Endothelial cell (in vitro differentiated cells): Measurements from ENCODE around the gene TNS3. TPM values are rescaled to one million over a fixed set of nuclear protein-coding genes. Genes with fewer than 3 reads are reported as not detected.

Experiments used
- DNase-seq: peaks from one replicate; pipeline ENCODE4 v3.0.0; 2021; ENCODE audit warnings: low spot score
- H3K27ac Mint-ChIP-seq: one replicate; pipeline ENCODE4 v1.8.0; 2021; ENCODE audit warnings: mixed read lengths, inconsistent platforms; ENCODE audit not compliant: unreplicated experiment
- H3K27me3 Mint-ChIP-seq: one replicate; pipeline ENCODE4 v1.8.0; 2021; ENCODE audit warnings: mild to moderate bottlenecking, moderate library complexity, mixed read lengths, inconsistent platforms; ENCODE audit not compliant: unreplicated experiment
- H3K36me3 Mint-ChIP-seq: one replicate; pipeline ENCODE4 v1.8.0; 2021; ENCODE audit warnings: mild to moderate bottlenecking, low read depth, mixed read lengths, inconsistent platforms; ENCODE audit not compliant: unreplicated experiment
- H3K4me1 Mint-ChIP-seq: one replicate; pipeline ENCODE4 v1.8.0; 2021; ENCODE audit warnings: mild to moderate bottlenecking, mixed read lengths, inconsistent platforms; ENCODE audit not compliant: unreplicated experiment
- H3K4me3 Mint-ChIP-seq: one replicate; pipeline ENCODE4 v1.8.0; 2021; ENCODE audit warnings: mild to moderate bottlenecking, mixed read lengths, inconsistent platforms; ENCODE audit not compliant: unreplicated experiment
- H3K9me3 Mint-ChIP-seq: one replicate; pipeline ENCODE4 v1.8.0; 2021; ENCODE audit warnings: mixed read lengths, inconsistent platforms; ENCODE audit not compliant: unreplicated experiment
- CTCF ChIP-seq: fragments of 200-600 bp; sonication (generic); IDR thresholded peaks from one replicate; pipeline ENCODE4 v1.5.0; 2021; ENCODE audit warnings: antibody characterized with exemption; ENCODE audit not compliant: unreplicated experiment
- total RNA-seq: library from RNA; stranded (reverse); fragmentation: NEBNext Ultra II Directional; extraction: Animal tissue kit (Norgen Biotek cat#: 25700); gene quantifications from one replicate; pipeline ENCODE4 v1.2.1, GENCODE V29; 2021; ENCODE audit not compliant: unreplicated experiment

TNS3 gene
- total RNA-seq, 1 donor from 2014 or later: 7.5 TPM

GRCh38 chr7:47570649-47571050 is 11.3 kb downstream of the TNS3 start:
- H3K9me3 Mint-ChIP-seq: no peaks in the 10 kb centered on the region
- TF ChIP-seq CTCF: no peak

GRCh38 chr7:47568547-47568946 is 13.4 kb downstream of the TNS3 start:
- Mint-ChIP-seq H3K27me3 (peaks cover 3% of the 10 kb centered on the region), H3K4me1 (peaks cover 3% of the 10 kb centered on the region), H3K27ac (no peak overlapping the region), H3K4me3 (no peak overlapping the region), H3K36me3 (no peaks in the 10 kb centered on the region), H3K9me3 (no peaks in the 10 kb centered on the region)
- TF ChIP-seq CTCF: no peak
- DNase-seq: no peak

More at GRCh38 chr7:47570649-47571050, 11.3 kb downstream of the TNS3 start:
- Mint-ChIP-seq H3K27me3 (peaks cover 2% of the 10 kb centered on the region), H3K36me3 (no peaks in the 10 kb centered on the region), H3K4me3 (no peak overlapping the region), H3K27ac (no peak overlapping the region), H3K4me1 (peaks cover 12% of the 10 kb centered on the region)
- DNase-seq: no peak

GRCh38 chr7:47568056-47568455 is 13.9 kb downstream of the TNS3 start:
- Mint-ChIP-seq H3K4me3 (no peak overlapping the region), H3K36me3 (no peaks in the 10 kb centered on the region), H3K27me3 (peaks cover 5% of the 10 kb centered on the region), H3K9me3 (no peaks in the 10 kb centered on the region), H3K27ac (no peak overlapping the region), H3K4me1 (no peaks in the 10 kb centered on the region)
- TF ChIP-seq CTCF: no peak
- DNase-seq: no peak

GRCh38 chr7:47565640-47566250 is 16.2 kb downstream of the TNS3 start:
- TF ChIP-seq CTCF: no peak
- Mint-ChIP-seq H3K4me3 (no peak overlapping the region), H3K36me3 (no peaks in the 10 kb centered on the region), H3K9me3 (no peaks in the 10 kb centered on the region), H3K27me3 (peaks cover 6% of the 10 kb centered on the region), H3K27ac (no peak overlapping the region), H3K4me1 (no peaks in the 10 kb centered on the region)
- no peak for DNase-seq

GRCh38 chr7:47563521-47563920 is 18.4 kb downstream of the TNS3 start:
- peaks cover 8% of the 10 kb centered on the region for H3K27me3 Mint-ChIP-seq
- no peaks in the 10 kb centered on the region for H3K36me3 Mint-ChIP-seq
- H3K9me3 Mint-ChIP-seq: no peaks in the 10 kb centered on the region
- H3K27ac Mint-ChIP-seq: no peak overlapping the region
- TF ChIP-seq CTCF: no peak
- DNase-seq: no peak
- no peak overlapping the region for H3K4me3 Mint-ChIP-seq
- peaks cover 5% of the 10 kb centered on the region for H3K4me1 Mint-ChIP-seq
